CD8-positive, alpha-beta memory T cell (primary cell): ENCODE data around the gene CDH18. TPM values are rescaled to one million over a fixed set of nuclear protein-coding genes. Genes with fewer than 3 reads are reported as not detected.
A peak's percentile ranks its signal among the peaks of the same experiment; 100 is the strongest.

Experiments
- CTCF ChIA-PET: fragments of 350-600 bp; sonication (Branson Sonifier 250); formaldehyde crosslinking; loops from one replicate; lab custom pipeline; 2021; ENCODE audit warnings: antibody characterized with exemption; lab: Charles Lee
- POLR2A ChIA-PET: fragments of 350-600 bp; sonication (Branson Sonifier 250); formaldehyde crosslinking; loops from one replicate; lab custom pipeline; 2021; ENCODE audit warnings: antibody characterized with exemption; lab: Charles Lee
- DNase-seq, 5 donors: peaks; one replicate each; pipeline versions ENCODE4 v3.0.0 to v3.0.0-alpha.2; 2020 to 2022; ENCODE audit warnings: mixed read lengths in 1 of 5
- H3K27ac ChIP-seq: one replicate; pipeline ENCODE4 v1.7.0; 2013; ENCODE audit warnings: low read depth, mild to moderate bottlenecking, low read length, moderate library complexity
- H3K27me3 ChIP-seq: 2 replicates; pipeline ENCODE4 v1.7.0; 2013; ENCODE audit warnings: low read length, mild to moderate bottlenecking; ENCODE audit not compliant: insufficient read depth, poor library complexity, severe bottlenecking
- H3K36me3 ChIP-seq: 2 replicates; pipeline ENCODE4 v1.7.0; 2013; ENCODE audit warnings: mild to moderate bottlenecking, low read length, moderate library complexity; ENCODE audit not compliant: insufficient read depth
- H3K4me1 ChIP-seq: 2 replicates; pipeline ENCODE4 v1.7.0; 2013; ENCODE audit warnings: mild to moderate bottlenecking, low read length, moderate library complexity; ENCODE audit not compliant: insufficient read depth
- H3K4me3 ChIP-seq: 2 replicates; pipeline ENCODE4 v1.7.0; 2013; ENCODE audit warnings: mild to moderate bottlenecking, low read length
- H3K9me3 ChIP-seq: 2 replicates; pipeline ENCODE4 v1.7.0; 2013; ENCODE audit warnings: mild to moderate bottlenecking, low read length
- H3K27ac Mint-ChIP-seq, 8 donors: one replicate each; pipeline ENCODE4 v1.8.0; 2020 to 2021; ENCODE audit warnings: mixed read lengths in 8 of 8, mild to moderate bottlenecking in 6 of 8, inconsistent platforms in 3 of 8, moderate library complexity in 3 of 8
- H3K27me3 Mint-ChIP-seq, 2 donors: one replicate each; pipeline ENCODE4 v1.8.0; 2020 to 2021; ENCODE audit warnings: mixed read lengths in 2 of 2, mild to moderate bottlenecking in 1 of 2, moderate library complexity in 1 of 2
- H3K36me3 Mint-ChIP-seq, 3 donors: one replicate each; pipeline ENCODE4 v1.8.0; 2020 to 2021; ENCODE audit warnings: mixed read lengths in 3 of 3, inconsistent platforms in 1 of 3, mild to moderate bottlenecking in 1 of 3
- H3K4me1 Mint-ChIP-seq, 3 donors: one replicate each; pipeline ENCODE4 v1.8.0; 2020 to 2021; ENCODE audit warnings: mixed read lengths in 3 of 3, inconsistent platforms in 1 of 3, mild to moderate bottlenecking in 1 of 3
- H3K4me3 Mint-ChIP-seq, 7 donors: one replicate each; pipeline ENCODE4 v1.8.0; 2020 to 2021; ENCODE audit warnings: mixed read lengths in 7 of 7, mild to moderate bottlenecking in 6 of 7, moderate library complexity in 4 of 7, inconsistent platforms in 2 of 7
- H3K9me3 Mint-ChIP-seq, 5 donors: one replicate each; pipeline ENCODE4 v1.8.0; 2020 to 2022; ENCODE audit warnings: mixed read lengths in 5 of 5, mild to moderate bottlenecking in 3 of 5, moderate library complexity in 2 of 5, inconsistent platforms in 1 of 5
- polyA plus RNA-seq: library from polyadenylated mRNA; unstranded; fragments of 300-500 nt; fragmentation: Illumina TruSeq; gene quantifications from one replicate; pipeline ENCODE4 v1.2.3, GENCODE V29; 2021
- total RNA-seq, 2 experiments: library from RNA; stranded (reverse); gene quantifications; one replicate each; pipeline ENCODE4 v1.2.3, GENCODE V29; 2021

The CDH18 gene, protein sequence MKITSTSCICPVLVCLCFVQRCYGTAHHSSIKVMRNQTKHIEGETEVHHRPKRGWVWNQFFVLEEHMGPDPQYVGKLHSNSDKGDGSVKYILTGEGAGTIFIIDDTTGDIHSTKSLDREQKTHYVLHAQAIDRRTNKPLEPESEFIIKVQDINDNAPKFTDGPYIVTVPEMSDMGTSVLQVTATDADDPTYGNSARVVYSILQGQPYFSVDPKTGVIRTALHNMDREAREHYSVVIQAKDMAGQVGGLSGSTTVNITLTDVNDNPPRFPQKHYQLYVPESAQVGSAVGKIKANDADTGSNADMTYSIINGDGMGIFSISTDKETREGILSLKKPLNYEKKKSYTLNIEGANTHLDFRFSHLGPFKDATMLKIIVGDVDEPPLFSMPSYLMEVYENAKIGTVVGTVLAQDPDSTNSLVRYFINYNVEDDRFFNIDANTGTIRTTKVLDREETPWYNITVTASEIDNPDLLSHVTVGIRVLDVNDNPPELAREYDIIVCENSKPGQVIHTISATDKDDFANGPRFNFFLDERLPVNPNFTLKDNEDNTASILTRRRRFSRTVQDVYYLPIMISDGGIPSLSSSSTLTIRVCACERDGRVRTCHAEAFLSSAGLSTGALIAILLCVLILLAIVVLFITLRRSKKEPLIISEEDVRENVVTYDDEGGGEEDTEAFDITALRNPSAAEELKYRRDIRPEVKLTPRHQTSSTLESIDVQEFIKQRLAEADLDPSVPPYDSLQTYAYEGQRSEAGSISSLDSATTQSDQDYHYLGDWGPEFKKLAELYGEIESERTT
- total RNA-seq (not detected), polyA plus RNA-seq (not detected)

DNA sequence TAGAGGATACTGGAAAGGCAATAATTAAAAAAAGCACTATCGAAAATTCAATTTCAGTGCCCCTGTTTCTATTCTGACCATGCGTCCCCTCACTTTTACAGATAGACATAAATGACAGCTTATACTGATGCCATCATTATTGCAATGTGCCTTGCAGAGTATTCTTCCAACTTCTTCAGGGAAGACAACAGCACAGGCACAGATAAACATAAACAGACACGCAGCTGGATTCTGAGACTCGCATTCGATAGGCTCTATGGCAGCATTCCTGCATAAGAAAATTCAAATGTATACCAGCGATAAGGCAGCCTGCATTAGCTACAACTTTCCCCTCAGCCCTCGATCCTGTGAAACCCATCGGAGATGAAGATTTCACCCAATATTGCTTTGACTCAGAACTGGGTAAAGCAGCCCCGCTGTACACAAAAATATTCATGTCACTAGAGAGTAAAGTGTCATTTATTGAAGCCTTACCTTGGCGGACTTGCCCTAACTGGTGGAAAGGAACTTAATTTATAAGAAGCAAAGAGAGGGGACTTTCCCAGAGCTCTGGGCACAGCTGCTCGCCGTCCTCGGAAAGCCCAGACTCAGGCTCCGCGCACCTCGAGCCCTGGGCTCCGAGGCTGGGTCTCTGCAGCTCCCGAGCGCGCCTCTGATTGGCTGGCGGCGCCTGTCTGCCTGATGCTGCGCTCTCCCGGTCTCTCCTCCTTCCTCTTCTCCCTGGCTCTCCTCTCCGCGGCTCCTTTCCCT lies at the start of gene CDH18:
TSS of gene CDH18 (minus strand) at position 589 of the 750 bp plus-strand sequence. CDS start 149,214 bp downstream, outside the sequence.
- no peaks in the 10 kb centered on the region for H3K36me3 ChIP-seq
- H3K27me3 ChIP-seq, result no peaks in the 10 kb centered on the region
- no peak within 1 kb of the TSS for H3K4me3 ChIP-seq
- Mint-ChIP-seq H3K4me1 (no peaks in the 10 kb centered on the region), H3K27me3 (no peaks in the 10 kb centered on the region), H3K9me3 (peaks cover 2 to 11% (median 6%) of the 10 kb centered on the region in 5 donors), H3K4me3 (no peak within 1 kb of the TSS), H3K36me3 (no peaks in the 10 kb centered on the region), H3K27ac (no peak within 1 kb of the TSS)
- H3K4me1 ChIP-seq, result no peaks in the 10 kb centered on the region
- POLR2A ChIA-PET, result no interaction called here
- no peak for DNase-seq
- no peaks in the 10 kb centered on the region for H3K9me3 ChIP-seq
- CTCF ChIA-PET, result no interaction called here
- no peak within 1 kb of the TSS for H3K27ac ChIP-seq

GRCh38 chr5:20034717-20035116 lies 46.7 kb upstream of the CDH18 start:
- Histone ChIP-seq H3K4me1 (no peaks in the 10 kb centered on the region), H3K27ac (no peak overlapping the region), H3K27me3 (no peaks in the 10 kb centered on the region), H3K4me3 (no peak overlapping the region), H3K9me3 (no peaks in the 10 kb centered on the region), H3K36me3 (no peaks in the 10 kb centered on the region)
- Mint-ChIP-seq H3K36me3 (no peaks in the 10 kb centered on the region), H3K4me3 (no peak overlapping the region), H3K4me1 (no peaks in the 10 kb centered on the region), H3K27ac (no peak overlapping the region), H3K9me3 (peaks cover 8 to 44% (median 18%) of the 10 kb centered on the region in 5 donors), H3K27me3 (no peaks in the 10 kb centered on the region)
- ChIA-PET POLR2A (no interaction called here), CTCF (no interaction called here)
- no peak for DNase-seq

- ChIA-PET CTCF (no interaction called here), POLR2A (no interaction called here)
- no peaks in the 10 kb centered on the region for H3K4me1 Mint-ChIP-seq
- DNase-seq, result no peak
- Histone ChIP-seq H3K9me3 (no peaks in the 10 kb centered on the region), H3K27ac (no peak overlapping the region), H3K27me3 (no peaks in the 10 kb centered on the region), H3K4me1 (no peaks in the 10 kb centered on the region), H3K4me3 (no peak overlapping the region), H3K36me3 (no peaks in the 10 kb centered on the region)
- H3K36me3 Mint-ChIP-seq, result no peaks in the 10 kb centered on the region
- no peaks in the 10 kb centered on the region for H3K27me3 Mint-ChIP-seq
- H3K27ac Mint-ChIP-seq, result no peak overlapping the region
- no peak overlapping the region for H3K4me3 Mint-ChIP-seq
- H3K9me3 Mint-ChIP-seq, result peaks cover 8 to 44% (median 18%) of the 10 kb centered on the region in 5 donors
Measured at GRCh38 chr5:20033881-20034280, 45.9 kb upstream of the CDH18 start.

- no peaks in the 10 kb centered on the region for H3K4me1 Mint-ChIP-seq
- no peak for DNase-seq
- H3K9me3 ChIP-seq, result no peaks in the 10 kb centered on the region
- H3K4me1 ChIP-seq, result no peaks in the 10 kb centered on the region
- H3K4me3 Mint-ChIP-seq, result no peak overlapping the region
- CTCF ChIA-PET, result no interaction called here
- POLR2A ChIA-PET, result no interaction called here
- H3K27me3 ChIP-seq, result no peaks in the 10 kb centered on the region
- no peaks in the 10 kb centered on the region for H3K27me3 Mint-ChIP-seq
- H3K36me3 Mint-ChIP-seq, result no peaks in the 10 kb centered on the region
- H3K27ac ChIP-seq, result no peak overlapping the region
- H3K36me3 ChIP-seq, result no peaks in the 10 kb centered on the region
- no peak overlapping the region for H3K4me3 ChIP-seq
- peaks cover 6 to 42% (median 16%) of the 10 kb centered on the region in 5 donors for H3K9me3 Mint-ChIP-seq
- no peak overlapping the region for H3K27ac Mint-ChIP-seq
Measured at GRCh38 chr5:20032896-20033295, 44.9 kb upstream of the CDH18 start.

GRCh38 chr5:20030125-20030524 lies 42.1 kb upstream of the CDH18 start:
- POLR2A ChIA-PET, result no interaction called here
- Histone ChIP-seq H3K36me3 (no peaks in the 10 kb centered on the region), H3K9me3 (no peaks in the 10 kb centered on the region), H3K27ac (no peak overlapping the region), H3K4me1 (no peaks in the 10 kb centered on the region), H3K4me3 (no peak overlapping the region), H3K27me3 (no peaks in the 10 kb centered on the region)
- no peak overlapping the region for H3K27ac Mint-ChIP-seq
- peaks cover 0 to 23% (median 4%) of the 10 kb centered on the region in 5 donors for H3K9me3 Mint-ChIP-seq
- CTCF ChIA-PET, result no interaction called here
- no peaks in the 10 kb centered on the region for H3K36me3 Mint-ChIP-seq
- no peaks in the 10 kb centered on the region for H3K27me3 Mint-ChIP-seq
- DNase-seq, result no peak
- H3K4me3 Mint-ChIP-seq, result no peak overlapping the region
- no peaks in the 10 kb centered on the region for H3K4me1 Mint-ChIP-seq

DNA sequence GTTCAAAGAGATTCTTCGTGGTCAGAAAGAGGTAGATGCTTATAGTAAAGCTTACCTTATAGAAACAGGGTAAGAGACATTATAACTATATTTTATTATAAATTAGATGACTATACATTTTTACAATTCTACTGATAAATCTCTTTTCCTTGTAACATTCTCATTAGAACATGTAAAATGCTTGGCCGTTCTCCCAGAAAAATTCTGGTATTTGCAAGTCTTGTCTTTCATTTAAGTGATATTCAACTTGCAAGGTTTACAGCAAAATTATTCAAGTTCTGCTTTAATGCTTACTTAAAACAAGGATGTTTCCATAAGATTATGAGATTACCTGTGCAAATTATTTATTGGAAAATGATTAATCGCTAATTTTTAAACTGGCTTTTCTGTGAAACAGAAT lies 41.3 kb upstream of the CDH18 start:
- Mint-ChIP-seq H3K9me3 (peaks cover 0 to 23% (median 4%) of the 10 kb centered on the region in 5 donors), H3K4me3 (no peak overlapping the region), H3K4me1 (no peaks in the 10 kb centered on the region), H3K27ac (peak overlapping the region in 1 of 8 donors; percentile 56), H3K27me3 (no peaks in the 10 kb centered on the region), H3K36me3 (no peaks in the 10 kb centered on the region)
- H3K9me3 ChIP-seq, result no peaks in the 10 kb centered on the region
- ChIA-PET POLR2A (no interaction called here), CTCF (no interaction called here)
- no peak overlapping the region for H3K27ac ChIP-seq
- H3K27me3 ChIP-seq, result no peaks in the 10 kb centered on the region
- no peaks in the 10 kb centered on the region for H3K4me1 ChIP-seq
- no peak overlapping the region for H3K4me3 ChIP-seq
- DNase-seq, result no peak
- no peaks in the 10 kb centered on the region for H3K36me3 ChIP-seq

DNA sequence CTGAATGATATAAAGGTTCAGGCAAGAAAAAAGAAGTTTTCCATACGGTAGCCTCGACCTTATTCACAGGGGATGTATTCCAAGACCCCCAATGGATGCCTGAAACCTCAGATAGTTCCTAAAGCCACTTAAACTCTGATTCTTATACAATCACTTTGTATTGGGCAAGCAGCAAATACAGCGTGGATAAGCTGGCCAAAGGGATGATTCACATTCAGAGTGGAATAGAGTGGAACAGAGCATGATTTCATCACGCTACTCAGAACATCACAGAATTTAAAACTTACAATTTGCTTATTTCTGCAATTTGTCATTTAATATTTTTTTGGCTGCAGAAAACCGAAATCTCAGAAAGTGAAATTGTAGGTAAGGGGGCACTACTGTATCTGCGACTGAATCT lies 40.5 kb upstream of the CDH18 start:
- Mint-ChIP-seq H3K27ac (no peak overlapping the region), H3K27me3 (no peaks in the 10 kb centered on the region), H3K4me1 (no peaks in the 10 kb centered on the region), H3K36me3 (no peaks in the 10 kb centered on the region), H3K9me3 (peaks cover 0 to 21% (median 7%) of the 10 kb centered on the region in 5 donors), H3K4me3 (no peak overlapping the region)
- Histone ChIP-seq H3K4me1 (no peaks in the 10 kb centered on the region), H3K4me3 (no peak overlapping the region), H3K27me3 (no peaks in the 10 kb centered on the region), H3K27ac (no peak overlapping the region), H3K9me3 (no peaks in the 10 kb centered on the region), H3K36me3 (no peaks in the 10 kb centered on the region)
- DNase-seq, result no peak
- ChIA-PET POLR2A (no interaction called here), CTCF (no interaction called here)
